Astrocyte (in vitro differentiated cells and primary cell): Measurements from ENCODE around the gene TCF3.

Experiments
- EZH2 ChIP-seq: IDR thresholded peaks from 2 replicates; pipeline ENCODE4 v1.6.1; 2012; ENCODE audit warnings: mild to moderate bottlenecking, low read length, inconsistent platforms; ENCODE audit not compliant: insufficient read depth
- TF ChIP-seq, protein P1 (sequence below): IDR thresholded peaks from 2 replicates; pipeline ENCODE4 v1.5.1; 2011; ENCODE audit warnings: low read depth, mild to moderate bottlenecking, inconsistent platforms, low read length, moderate library complexity; ENCODE audit not compliant: insufficient read depth

- TF ChIP-seq, protein P1, sequence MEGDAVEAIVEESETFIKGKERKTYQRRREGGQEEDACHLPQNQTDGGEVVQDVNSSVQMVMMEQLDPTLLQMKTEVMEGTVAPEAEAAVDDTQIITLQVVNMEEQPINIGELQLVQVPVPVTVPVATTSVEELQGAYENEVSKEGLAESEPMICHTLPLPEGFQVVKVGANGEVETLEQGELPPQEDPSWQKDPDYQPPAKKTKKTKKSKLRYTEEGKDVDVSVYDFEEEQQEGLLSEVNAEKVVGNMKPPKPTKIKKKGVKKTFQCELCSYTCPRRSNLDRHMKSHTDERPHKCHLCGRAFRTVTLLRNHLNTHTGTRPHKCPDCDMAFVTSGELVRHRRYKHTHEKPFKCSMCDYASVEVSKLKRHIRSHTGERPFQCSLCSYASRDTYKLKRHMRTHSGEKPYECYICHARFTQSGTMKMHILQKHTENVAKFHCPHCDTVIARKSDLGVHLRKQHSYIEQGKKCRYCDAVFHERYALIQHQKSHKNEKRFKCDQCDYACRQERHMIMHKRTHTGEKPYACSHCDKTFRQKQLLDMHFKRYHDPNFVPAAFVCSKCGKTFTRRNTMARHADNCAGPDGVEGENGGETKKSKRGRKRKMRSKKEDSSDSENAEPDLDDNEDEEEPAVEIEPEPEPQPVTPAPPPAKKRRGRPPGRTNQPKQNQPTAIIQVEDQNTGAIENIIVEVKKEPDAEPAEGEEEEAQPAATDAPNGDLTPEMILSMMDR = no peak
- TF ChIP-seq EZH2 = no peak
Measured at GRCh38 chr19:1631557-1632100, 20.8 kb downstream of the TCF3 start.
